Measurements from ENCODE around the gene ZNF516. TPM values are rescaled to one million over a fixed set of nuclear protein-coding genes. Genes with fewer than 3 reads are reported as not detected.

ZNF516 gene
- total RNA-seq, 1 donor from 2014 or later, result 19.4 TPM

GRCh38 chr18:76437910-76438309 is 57.1 kb downstream of the ZNF516 start:
- H3K4me3 Mint-ChIP-seq, result no peak overlapping the region
- no peak for TF ChIP-seq CTCF (IDR thresholded peaks at IDR 0.05)
- no peaks in the 10 kb centered on the region for H3K27me3 Mint-ChIP-seq
- ChIA-PET CTCF (no interaction called here), POLR2A (no interaction called here)
- H3K36me3 Mint-ChIP-seq (ENCODE audit: low read depth), result peaks cover 44% of the 10 kb centered on the region
- ATAC-seq (ENCODE audit: low read depth), result no peak
- intact Hi-C loops (cut with micrococcal nuclease), result no loop called here
- DNase-seq, result no peak
- no peaks in the 10 kb centered on the region for H3K4me1 Mint-ChIP-seq
- H3K9me3 Mint-ChIP-seq, result no peaks in the 10 kb centered on the region
- no peak overlapping the region for H3K27ac Mint-ChIP-seq

- Mint-ChIP-seq H3K9me3 (no peaks in the 10 kb centered on the region), H3K27me3 (no peaks in the 10 kb centered on the region), H3K4me1 (no peaks in the 10 kb centered on the region), H3K27ac (no peak overlapping the region), H3K4me3 (no peak overlapping the region), H3K36me3 (ENCODE audit: low read depth) (peaks cover 43% of the 10 kb centered on the region)
- ATAC-seq (ENCODE audit: low read depth), result no peak
- no peak for DNase-seq
- ChIA-PET POLR2A (no interaction called here), CTCF (no interaction called here)
- intact Hi-C loops (cut with micrococcal nuclease), result no loop called here
- no peak for TF ChIP-seq CTCF (IDR thresholded peaks at IDR 0.05)
Observed at GRCh38 chr18:76437011-76437410, 58.0 kb downstream of the ZNF516 start.

GRCh38 chr18:76436342-76436741 is 58.7 kb downstream of the ZNF516 start:
- DNase-seq (no peak), ATAC-seq (ENCODE audit: low read depth) (no peak)
- Mint-ChIP-seq H3K9me3 (no peaks in the 10 kb centered on the region), H3K27me3 (no peaks in the 10 kb centered on the region), H3K4me1 (no peaks in the 10 kb centered on the region), H3K4me3 (no peak overlapping the region), H3K27ac (no peak overlapping the region), H3K36me3 (ENCODE audit: low read depth) (peaks cover 41% of the 10 kb centered on the region)
- ChIA-PET CTCF (no interaction called here), POLR2A (no interaction called here)
- no peak for TF ChIP-seq CTCF (IDR thresholded peaks at IDR 0.05)
- intact Hi-C loops (cut with micrococcal nuclease), result no loop called here

- Mint-ChIP-seq H3K4me1 (peaks cover 1% of the 10 kb centered on the region), H3K9me3 (no peaks in the 10 kb centered on the region), H3K4me3 (no peak overlapping the region), H3K27me3 (no peaks in the 10 kb centered on the region), H3K27ac (no peak overlapping the region), H3K36me3 (ENCODE audit: low read depth) (peaks cover 35% of the 10 kb centered on the region)
- ChIA-PET POLR2A (no interaction called here), CTCF (no interaction called here)
- ATAC-seq (ENCODE audit: low read depth), result no peak
- DNase-seq, result no peak
- TF ChIP-seq CTCF (IDR thresholded peaks at IDR 0.05), result no peak
- intact Hi-C loops (cut with micrococcal nuclease), result no loop called here
Observed at GRCh38 chr18:76435316-76435989, 59.6 kb downstream of the ZNF516 start.

- Mint-ChIP-seq H3K27ac (no peak overlapping the region), H3K36me3 (ENCODE audit: low read depth) (peaks cover 32% of the 10 kb centered on the region), H3K4me3 (no peak overlapping the region), H3K27me3 (no peaks in the 10 kb centered on the region), H3K4me1 (peaks cover 1% of the 10 kb centered on the region), H3K9me3 (no peaks in the 10 kb centered on the region)
- intact Hi-C loops (cut with micrococcal nuclease), result no loop called here
- DNase-seq (no peak), ATAC-seq (ENCODE audit: low read depth) (no peak)
- no peak for TF ChIP-seq CTCF (IDR thresholded peaks at IDR 0.05)
- ChIA-PET POLR2A (no interaction called here), CTCF (no interaction called here)
Observed at GRCh38 chr18:76434452-76434851, 60.6 kb downstream of the ZNF516 start.

Measured in activated B cell treated with CpG ODN at 0.5 μM for 24 hours (primary cell).